H1 (cell line): ENCODE results near the gene INAFM1. TPM values are rescaled to one million over a fixed set of nuclear protein-coding genes. Genes with fewer than 3 reads are reported as not detected.

Experiments
- CTCF ChIA-PET: fragments of 300-600 bp; sonication (Branson Sonifier 250); formaldehyde crosslinking; loops from one replicate; lab custom pipeline; 2021; ENCODE audit not compliant: partially characterized antibody; lab: Charles Lee
- POLR2A ChIA-PET: fragments of 300-600 bp; sonication (Branson Sonifier 250); formaldehyde crosslinking; loops from one replicate; lab custom pipeline; 2021; ENCODE audit warnings: inconsistent platforms; ENCODE audit not compliant: partially characterized antibody; lab: Charles Lee
- DNase-seq, 2 experiments: peaks; one replicate each; pipeline versions ENCODE4 v3.0.0 to v3.0.0-alpha.2; 2010 to 2022; ENCODE audit warnings: low spot score in 2 of 2, low read depth in 1 of 2, mixed read lengths in 1 of 2
- FAIRE-seq: peaks from 2 replicates; lab custom pipeline; 2011; peaks lifted over from hg19 to GRCh38; lab: Jason Lieb, UNC
- H2AFZ ChIP-seq: 2 replicates; pipeline ENCODE4 v1.8.1; 2012; ENCODE audit warnings: low read length, inconsistent platforms
- H2AK5ac ChIP-seq: 2 replicates; pipeline ENCODE4 v1.6.1; 2013; ENCODE audit warnings: low read depth, low read length
- H2BK120ac ChIP-seq: replicated peaks from 2 replicates; pipeline ENCODE3; 2013; ENCODE audit warnings: low read depth, low read length, inconsistent platforms
- H2BK12ac ChIP-seq: 2 replicates; pipeline ENCODE4 v1.6.1; 2013; ENCODE audit warnings: low read depth, low read length
- H2BK15ac ChIP-seq: 2 replicates; pipeline ENCODE4 v1.6.1; 2013; ENCODE audit warnings: low read length
- H2BK20ac ChIP-seq: 2 replicates; pipeline ENCODE4 v1.6.1; 2013; ENCODE audit warnings: low read length
- H2BK5ac ChIP-seq: 2 replicates; pipeline ENCODE4 v1.6.1; 2013; ENCODE audit warnings: low read depth, low read length
- H3K14ac ChIP-seq: 2 replicates; pipeline ENCODE4 v1.6.1; 2013; ENCODE audit warnings: inconsistent platforms; ENCODE audit not compliant: insufficient read length
- H3K18ac ChIP-seq: 2 replicates; pipeline ENCODE4 v1.6.1; 2013; ENCODE audit warnings: low read length; ENCODE audit errors: extremely low read depth
- H3K23ac ChIP-seq: 2 replicates; pipeline ENCODE4 v1.6.1; 2013; ENCODE audit warnings: inconsistent platforms; ENCODE audit not compliant: insufficient read length
- H3K23me2 ChIP-seq: 2 replicates; pipeline ENCODE4 v1.6.1; 2013; ENCODE audit warnings: low read depth, low read length
- H3K27ac ChIP-seq: 2 replicates; pipeline ENCODE4 v1.6.1; 2011; ENCODE audit warnings: low read depth, low read length, inconsistent platforms
- H3K27me3 ChIP-seq, 4 experiments: replicated peaks in 1 of 4; 1 replicate in 1 of 4; 2 replicates in 3 of 4; pipeline versions ENCODE4 v1.6.1 to v1.8.1; 2011 to 2013; ENCODE audit warnings: low read length in 3 of 4, mild to moderate bottlenecking in 3 of 4, inconsistent platforms in 2 of 4, mixed read lengths in 2 of 4, moderate library complexity in 1 of 4; ENCODE audit not compliant: control insufficient read depth in 3 of 4, insufficient read depth in 3 of 4; ENCODE audit errors: extremely low read depth in 1 of 4
- H3K36me3 ChIP-seq, 4 experiments: 2 replicates each; pipeline versions ENCODE4 v1.6.1 to v1.8.1; 2011 to 2013; ENCODE audit warnings: mild to moderate bottlenecking in 4 of 4, low read length in 3 of 4, moderate library complexity in 2 of 4, control low read depth in 1 of 4, inconsistent platforms in 1 of 4; ENCODE audit not compliant: insufficient read depth in 4 of 4, control insufficient read depth in 2 of 4
- H3K4ac ChIP-seq: replicated peaks from 2 replicates; pipeline ENCODE3; 2013; ENCODE audit warnings: low read length, low read depth, mixed read lengths, inconsistent platforms; ENCODE audit not compliant: insufficient read length
- H3K4me1 ChIP-seq, 4 experiments: replicated peaks in 1 of 4; 1 replicate in 1 of 4; 2 replicates in 3 of 4; pipeline versions ENCODE4 v1.6.1 to v1.8.1; 2011 to 2013; ENCODE audit warnings: low read length in 3 of 4, inconsistent platforms in 2 of 4, mixed read lengths in 1 of 4; ENCODE audit not compliant: insufficient read depth in 4 of 4, control insufficient read depth in 3 of 4
- H3K4me2 ChIP-seq, 2 experiments: 2 replicates each; pipeline versions ENCODE4 v1.6.1 to v1.8.1; 2011 to 2013; ENCODE audit warnings: low read depth in 2 of 2, low read length in 2 of 2, control low read depth in 1 of 2, inconsistent platforms in 1 of 2, mild to moderate bottlenecking in 1 of 2; ENCODE audit not compliant: insufficient read depth in 1 of 2
- H3K4me3 ChIP-seq, 4 experiments: fragments of 200-600, 300-600 bp in 1 of 4; sonication (generic), shearing (Covaris generic), sonication (Bioruptor Twin) in 1 of 4; 2 replicates each; pipeline versions ENCODE4 v1.5.1 to v1.8.1; 2011 to 2016; ENCODE audit warnings: low read length in 4 of 4, low read depth in 3 of 4, control low read depth in 2 of 4, inconsistent platforms in 2 of 4, mild to moderate bottlenecking in 2 of 4, mixed read lengths in 1 of 4, moderate library complexity in 1 of 4; ENCODE audit not compliant: insufficient read depth in 2 of 4; ENCODE audit errors: extremely low read depth in 1 of 4
- H3K56ac ChIP-seq: replicated peaks from 2 replicates; pipeline ENCODE3; 2013; ENCODE audit warnings: low read depth, mild to moderate bottlenecking, mixed read lengths, low read length, inconsistent platforms; ENCODE audit not compliant: insufficient read length
- H3K79me1 ChIP-seq: 2 replicates; pipeline ENCODE4 v1.6.1; 2013; ENCODE audit warnings: low read depth, low read length, control low read depth
- H3K79me2 ChIP-seq, 2 experiments: 2 replicates each; pipeline versions ENCODE4 v1.6.1 to v1.8.1; 2012 to 2013; ENCODE audit warnings: low read length in 2 of 2, mild to moderate bottlenecking in 2 of 2, inconsistent platforms in 1 of 2; ENCODE audit not compliant: insufficient read depth in 2 of 2, control insufficient read depth in 1 of 2
- H3K9ac ChIP-seq, 4 experiments: replicated peaks in 1 of 4; 1 replicate in 1 of 4; 2 replicates in 3 of 4; pipeline versions ENCODE4 v1.6.1 to v1.8.1; 2011 to 2013; ENCODE audit warnings: low read depth in 3 of 4, low read length in 3 of 4, control low read depth in 2 of 4, mild to moderate bottlenecking in 2 of 4, moderate library complexity in 2 of 4, inconsistent platforms in 1 of 4; ENCODE audit errors: extremely low read depth in 1 of 4
- H3K9me3 ChIP-seq, 2 experiments: 2 replicates each; pipeline versions ENCODE4 v1.6.1 to v1.8.1; 2012 to 2013; ENCODE audit warnings: mild to moderate bottlenecking in 2 of 2, moderate library complexity in 2 of 2, control low read depth in 1 of 2, inconsistent platforms in 1 of 2, low read depth in 1 of 2, low read length in 1 of 2, mixed read lengths in 1 of 2; ENCODE audit not compliant: insufficient read depth in 2 of 2
- H4K20me1 ChIP-seq, 2 experiments: replicated peaks in 1 of 2; 2 replicates each; pipeline versions ENCODE3 to v1.8.1; 2011 to 2013; ENCODE audit warnings: inconsistent platforms in 2 of 2, low read length in 2 of 2, mild to moderate bottlenecking in 1 of 2; ENCODE audit not compliant: insufficient read depth in 2 of 2, control insufficient read depth in 1 of 2
- H4K5ac ChIP-seq: 2 replicates; pipeline ENCODE4 v1.6.1; 2013; ENCODE audit warnings: low read length, low read depth, mixed read lengths, inconsistent platforms; ENCODE audit not compliant: insufficient read length
- H4K8ac ChIP-seq: 2 replicates; pipeline ENCODE4 v1.8.0; 2013; ENCODE audit warnings: mild to moderate bottlenecking, moderate library complexity, low read length, inconsistent platforms; ENCODE audit not compliant: insufficient read depth; ENCODE audit errors: extremely low read depth
- H4K91ac ChIP-seq: replicated peaks from 2 replicates; pipeline ENCODE3; 2013; ENCODE audit warnings: low read length, mixed read lengths, inconsistent platforms; ENCODE audit not compliant: insufficient read length
- BRCA1 ChIP-seq: IDR thresholded peaks from 2 replicates; pipeline ENCODE4 v1.6.1; 2012; ENCODE audit warnings: low read depth, low read length, improper control_type of control experiment
- POLR2A ChIP-seq, 2 experiments: IDR thresholded peaks; 1 replicate in 1 of 2; 2 replicates in 1 of 2; pipeline ENCODE4 v1.6.1; 2011; ENCODE audit warnings: low read depth in 2 of 2, low read length in 2 of 2, mild to moderate bottlenecking in 2 of 2; ENCODE audit errors: control extremely low read depth in 1 of 2
- POLR2AphosphoS5 ChIP-seq: IDR thresholded peaks from 2 replicates; pipeline ENCODE4 v1.6.1; 2011; ENCODE audit warnings: low read depth, low read length
- RNF2 ChIP-seq: fragments of 200-900, 300-1000 bp; sonication (generic); IDR thresholded peaks from 2 replicates; pipeline ENCODE4 v1.7.1; 2016; ENCODE audit warnings: borderline replicate concordance, low read depth, mild to moderate bottlenecking, antibody characterized with exemption, low read length; ENCODE audit not compliant: poor library complexity, severe bottlenecking; ENCODE audit errors: missing control alignments
- SIN3A ChIP-seq, 2 experiments: IDR thresholded peaks in 1 of 2; conservative IDR thresholded peaks in 1 of 2; 2 replicates each; pipeline ENCODE4 v1.6.1; 2011 to 2012; ENCODE audit warnings: low read length in 2 of 2, improper control_type of control experiment in 1 of 2, low read depth in 1 of 2, mild to moderate bottlenecking in 1 of 2
- TAF7 ChIP-seq: optimal IDR thresholded peaks from 2 replicates; pipeline ENCODE3; 2011; ENCODE audit warnings: low read depth, mild to moderate bottlenecking, inconsistent platforms, low read length, moderate library complexity, borderline replicate concordance
- WGBS, 2 experiments: shearing (Covaris generic) in 1 of 2; methylation state at CpG; one replicate each; pipeline versions ENCODE4 v1.1.6 to v1.1.7; 2013 to 2015; ENCODE audit warnings: low lambda C conversion rate in 2 of 2, mixed read lengths in 2 of 2, inconsistent platforms in 1 of 2, low coverage in 1 of 2, missing lambda C conversion rate in 1 of 2; ENCODE audit not compliant: insufficient replicate concordance in 2 of 2, insufficient coverage in 1 of 2, insufficient read length in 1 of 2; ENCODE audit errors: extremely low coverage in 1 of 2, missing lambda C conversion rate in 1 of 2; 5-methylcytosine and 5-hydroxymethylcytosine counted together
- polyA plus RNA-seq, 7 experiments: library from polyadenylated mRNA; depleted of rRNA in 3 of 7; stranded (reverse) in 5 of 7; unstranded in 2 of 7; fragments of >200 nt in 5 of 7; fragments of 200-250 nt in 2 of 7; gene quantifications; 1 replicate in 5 of 7; 2 replicates in 1 of 7; 4 replicates in 1 of 7; pipeline versions ENCODE4 v1.2.1 to v1.2.3, GENCODE V29; 2011 to 2013; ENCODE audit warnings: missing spikeins in 2 of 7, mixed read lengths in 2 of 7
- total RNA-seq: library from RNA; stranded (reverse); fragmentation: NEBNext Ultra II Directional; extraction: Animal tissue kit (Norgen Biotek cat#: 25700); gene quantifications from 2 replicates; pipeline ENCODE4 v1.2.1, GENCODE V29; 2021
- TF ChIP-seq, protein P1 (sequence below): IDR thresholded peaks from 2 replicates; pipeline ENCODE4 v1.6.1; 2012; ENCODE audit warnings: inconsistent platforms

INAFM1 gene
- total and polyA plus RNA-seq, 2 of the 8 experiments (the other 6 are each of a cell fraction or from before 2014, with no cell fraction given), result 2.6 to 3.4 TPM

GRCh38 chr19:47226426-47227351 is 48.0 kb upstream of the INAFM1 start:
- DNase-seq, result peak in 1 of 2 experiments; percentile 69
- H2BK15ac ChIP-seq, result peak overlapping the region; percentile 72; the same call in 1 of the 2 replicates
- no peak overlapping the region for H2AFZ ChIP-seq
- no peak for FAIRE-seq
- 4% methylated on average over 45 of the region's 56 CpGs; no CpG with 5 or more reads in 1 of the 2 experiments for WGBS, 2 experiments
- peaks cover 5 to 40% of the 10 kb centered on the region in 2 experiments; a peak in 2 of 4 replicates for H3K79me2 ChIP-seq
- H3K27ac ChIP-seq, result peak overlapping the region; percentile 82
- ChIA-PET CTCF (interaction anchor here (0.7 to 11.9 kb wide), 5 partner anchors 13 to 128 kb away, joined by 3 to 152 read pairs (median 3); no protein-coding TSS in a partner anchor), POLR2A (interaction anchor here (0.6 to 8.2 kb wide), 35 partner anchors 9 to 365 kb away, joined by 3 to 195 read pairs (median 5); partner anchors contain the start of genes CCDC9, DHX34, INAFM1 and ZC3H4)
- peak overlapping the region; percentile 71 for H2BK12ac ChIP-seq
- H3K9ac ChIP-seq, result peak overlapping the region; percentile 55 to 82 (median 59)
- peak overlapping the region; percentile 81 to 94 for H3K4me2 ChIP-seq
- peak overlapping the region; percentile 99 for H4K91ac ChIP-seq
- 0 out of 2 replicates have a peak overlapping the region, but pooled peaks have one; percentile 3 for H2BK20ac ChIP-seq
- H4K20me1 ChIP-seq, result peaks cover 14 to 22% of the 10 kb centered on the region in 2 experiments
- H2BK5ac ChIP-seq, result peak overlapping the region; percentile 96
- H3K4me1 ChIP-seq, result peaks cover 10 to 37% (median 21%) of the 10 kb centered on the region in 4 experiments
- peaks cover 16% of the 10 kb centered on the region for H3K79me1 ChIP-seq
- H3K56ac ChIP-seq, result peak overlapping the region; percentile 96
- H4K5ac ChIP-seq, result peak overlapping the region; percentile 82
- H4K8ac ChIP-seq, result peak overlapping the region; percentile 86; the same call in 1 of the 2 replicates
- no peak overlapping the region for H3K14ac ChIP-seq
- 0 out of 4 replicates have a peak, but pooled peaks of 1 of the 2 experiments have one; percentile 19 for TF ChIP-seq SIN3A (conservative IDR thresholded peaks at IDR 0.05 in 1 of 2, IDR thresholded peaks at IDR 0.05 in 1 of 2; ENCODE audit: low read depth in 1 of 2, low read length in 2 of 2)
- TF ChIP-seq RNF2, result no peak
- TF ChIP-seq, protein P1, sequence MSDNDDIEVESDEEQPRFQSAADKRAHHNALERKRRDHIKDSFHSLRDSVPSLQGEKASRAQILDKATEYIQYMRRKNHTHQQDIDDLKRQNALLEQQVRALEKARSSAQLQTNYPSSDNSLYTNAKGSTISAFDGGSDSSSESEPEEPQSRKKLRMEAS, result 0 out of 2 replicates have a peak, but pooled peaks have one; percentile 8
- TF ChIP-seq POLR2AphosphoS5, result no peak; the same call in 1 of the 2 replicates
- peak; percentile 47 to 60; a peak in 2 of 3 replicates for TF ChIP-seq POLR2A (IDR thresholded peaks at IDR 0.05; ENCODE audit: control extremely low read depth in 1 of 2, low read depth in 2 of 2, low read length in 2 of 2)
- peak; percentile 11 for TF ChIP-seq TAF7
- no peak for TF ChIP-seq BRCA1
- H2BK120ac ChIP-seq, result peak overlapping the region; percentile 98
- H3K18ac ChIP-seq, result peak overlapping the region; percentile 98
- H3K4ac ChIP-seq, result peak overlapping the region; percentile 99
- H3K23ac ChIP-seq, result no peak overlapping the region
- H2AK5ac ChIP-seq, result no peak overlapping the region
- no peaks in the 10 kb centered on the region for H3K9me3 ChIP-seq
- peaks cover 33% of the 10 kb centered on the region for H3K23me2 ChIP-seq
- H3K36me3 ChIP-seq, result peaks cover 0 to 7% (median 1%) of the 10 kb centered on the region in 4 experiments; a peak in 4 of 8 replicates
- peak overlapping the region; percentile 36 to 99 (median 72) for H3K4me3 ChIP-seq
- no peaks in the 10 kb centered on the region; a peak in 1 of 7 replicates for H3K27me3 ChIP-seq
